K562 (cell line): ENCODE measurements around the gene SLC6A8. TPM values are rescaled to one million over a fixed set of nuclear protein-coding genes. Genes with fewer than 3 reads are reported as not detected.

Source experiments
- BCOR ChIP-seq: fragments of 450-650 bp; IDR thresholded peaks from 2 replicates; pipeline ENCODE4 v1.6.1; 2016
- FOXP1 ChIP-seq: sonication (generic); formaldehyde crosslinking; IDR thresholded peaks from 2 replicates; pipeline ENCODE4 v1.8.0; 2022; ENCODE audit warnings: mild to moderate bottlenecking, missing genetic modification reagents
- KLF6 ChIP-seq: fragments of 250-450 bp; sonication (Bioruptor Pico); IDR thresholded peaks from 2 replicates; pipeline ENCODE4 v1.4.0; 2020; ENCODE audit warnings: mild to moderate bottlenecking, moderate library complexity, borderline replicate concordance
- L3MBTL2 ChIP-seq: fragments of 450-650 bp; IDR thresholded peaks from 2 replicates; pipeline ENCODE4 v1.6.1; 2016; ENCODE audit warnings: mild to moderate bottlenecking, moderate library complexity
- MYC ChIP-seq, 2 experiments: fragments of 250-450 bp in 1 of 2; sonication (Bioruptor Pico) in 1 of 2; IDR thresholded peaks; 2 replicates each; pipeline versions ENCODE4 v1.5.1 to v1.6.1; 2012 to 2021; ENCODE audit warnings: low read depth in 2 of 2, borderline replicate concordance in 1 of 2, improper control_type of control experiment in 1 of 2, low read length in 1 of 2, mild to moderate bottlenecking in 1 of 2, moderate library complexity in 1 of 2
- NR4A1 ChIP-seq, 2 experiments: fragments of 250-450 bp in 1 of 2; fragments of 450-650 bp in 1 of 2; sonication (Bioruptor Pico) in 1 of 2; IDR thresholded peaks; 2 replicates each; pipeline versions ENCODE4 v1.4.0 to v1.6.1; 2016 to 2020; ENCODE audit warnings: mild to moderate bottlenecking in 2 of 2, missing compliant biosample characterization in 1 of 2, missing genetic modification characterization in 1 of 2, moderate library complexity in 1 of 2
- RBM14 ChIP-seq: fragments of 200-400 bp; formaldehyde crosslinking; IDR thresholded peaks from 2 replicates; pipeline ENCODE4 v1.6.1; 2018; ENCODE audit warnings: low read depth, mild to moderate bottlenecking, low read length, moderate library complexity, borderline replicate concordance; ENCODE audit not compliant: insufficient read depth
- XRCC3 ChIP-seq: fragments of 450-650 bp; IDR thresholded peaks from 2 replicates; pipeline ENCODE4 v1.6.1; 2017; ENCODE audit warnings: mild to moderate bottlenecking, moderate library complexity
- ZNF316 ChIP-seq: fragments of 450-650 bp; IDR thresholded peaks from 2 replicates; pipeline ENCODE4 v1.6.1; 2016
- polyA plus RNA-seq, 8 experiments: library from polyadenylated mRNA; depleted of rRNA in 4 of 8; stranded (reverse) in 5 of 8; unstranded in 3 of 8; fragments of >200 nt; fragmentation: Nextera tagmentation in 2 of 8; fragmentation: Illumina TruSeq in 1 of 8; extraction: Ambion mirVana in 2 of 8; extraction: Trizol in 1 of 8; gene quantifications; 2 replicates each; pipeline versions ENCODE4 v1.2.1 to v1.2.3, GENCODE V29; 2011 to 2014; ENCODE audit warnings: inconsistent platforms in 1 of 8, missing spikeins in 1 of 8
- total RNA-seq, 7 experiments: library from RNA; depleted of rRNA in 6 of 7; stranded (reverse); fragments of >200 nt in 6 of 7; fragmentation: Illumina TruSeq in 2 of 7; extraction: Trizol in 2 of 7; gene quantifications; 2 replicates each; pipeline versions ENCODE4 v1.2.1 to v1.2.3, GENCODE V29; 2011 to 2021; ENCODE audit warnings: low replicate concordance in 1 of 7
- TF ChIP-seq, protein P1 (sequence below): fragments of 450-650 bp; IDR thresholded peaks from 2 replicates; pipeline ENCODE4 v1.6.1; 2016; ENCODE audit warnings: low read depth
- TF ChIP-seq, protein P2 (sequence below): fragments of 450-650 bp; IDR thresholded peaks from 2 replicates; pipeline ENCODE4 v1.6.1; 2017; ENCODE audit warnings: antibody characterized with exemption, mild to moderate bottlenecking
- TF ChIP-seq, protein P3 (sequence below): fragments of 250-450 bp; sonication (Bioruptor Pico); IDR thresholded peaks from 2 replicates; pipeline ENCODE4 v1.5.0; 2020; ENCODE audit warnings: mild to moderate bottlenecking

The SLC6A8 gene
- total and polyA plus RNA-seq, 9 of the 15 experiments (the other 6 are each of a cell fraction or from before 2014, with no cell fraction given): 0.68 to 144 (median 34.3) TPM

DNA sequence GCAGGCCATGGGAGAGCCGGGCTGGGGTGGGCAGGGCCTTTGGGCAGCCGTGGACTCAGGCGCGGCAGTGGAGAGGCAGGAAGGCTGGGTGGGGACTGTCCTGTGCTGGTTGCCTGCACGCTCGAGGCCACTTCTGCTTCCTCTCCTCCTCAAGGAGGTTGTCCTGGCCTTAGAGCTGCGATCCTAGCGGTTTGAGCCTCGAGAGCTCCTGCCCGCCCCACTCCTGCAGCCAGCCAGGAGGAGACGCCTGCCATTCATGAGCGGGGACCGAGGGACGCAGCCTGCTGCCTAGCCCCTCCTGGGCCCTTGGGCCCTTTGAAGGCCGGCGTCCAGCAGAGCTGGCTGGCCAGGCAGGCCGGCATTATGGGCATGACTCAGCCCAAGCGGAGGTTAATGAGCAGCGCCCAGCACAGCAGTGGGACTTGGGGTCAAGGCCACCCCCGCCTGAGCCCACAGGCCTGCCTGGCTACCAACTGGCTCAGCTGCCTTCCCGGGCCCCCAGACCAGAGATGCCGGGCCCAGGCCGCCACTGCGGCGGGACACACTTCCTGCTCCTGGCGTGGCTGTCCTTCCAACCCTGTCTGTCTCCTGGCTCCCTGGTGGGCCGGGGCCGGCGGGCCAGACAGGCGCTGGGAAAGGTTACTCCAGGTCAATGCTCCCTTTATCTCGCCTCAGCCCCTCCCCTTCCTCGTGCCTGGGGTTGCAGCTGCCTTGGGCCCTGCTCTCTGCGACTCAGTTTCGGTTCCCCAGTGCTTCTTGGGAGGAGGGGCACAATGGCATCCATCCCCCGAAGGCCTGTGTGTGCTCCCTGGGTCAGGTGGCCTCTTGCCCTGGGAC lies 38.8 kb downstream of the SLC6A8 start (continued):
- TF ChIP-seq KLF6 (CRISPR knock-in tag): no peak
- TF ChIP-seq MYC (IDR thresholded peaks at IDR 0.05; ENCODE audit: low read depth, low read length): peak; percentile 41; the same call in 1 of the 2 replicates
- no peak for TF ChIP-seq MYC (CRISPR knock-in tag; IDR thresholded peaks at IDR 0.05; ENCODE audit: borderline replicate concordance, low read depth)
- TF ChIP-seq, protein P1, sequence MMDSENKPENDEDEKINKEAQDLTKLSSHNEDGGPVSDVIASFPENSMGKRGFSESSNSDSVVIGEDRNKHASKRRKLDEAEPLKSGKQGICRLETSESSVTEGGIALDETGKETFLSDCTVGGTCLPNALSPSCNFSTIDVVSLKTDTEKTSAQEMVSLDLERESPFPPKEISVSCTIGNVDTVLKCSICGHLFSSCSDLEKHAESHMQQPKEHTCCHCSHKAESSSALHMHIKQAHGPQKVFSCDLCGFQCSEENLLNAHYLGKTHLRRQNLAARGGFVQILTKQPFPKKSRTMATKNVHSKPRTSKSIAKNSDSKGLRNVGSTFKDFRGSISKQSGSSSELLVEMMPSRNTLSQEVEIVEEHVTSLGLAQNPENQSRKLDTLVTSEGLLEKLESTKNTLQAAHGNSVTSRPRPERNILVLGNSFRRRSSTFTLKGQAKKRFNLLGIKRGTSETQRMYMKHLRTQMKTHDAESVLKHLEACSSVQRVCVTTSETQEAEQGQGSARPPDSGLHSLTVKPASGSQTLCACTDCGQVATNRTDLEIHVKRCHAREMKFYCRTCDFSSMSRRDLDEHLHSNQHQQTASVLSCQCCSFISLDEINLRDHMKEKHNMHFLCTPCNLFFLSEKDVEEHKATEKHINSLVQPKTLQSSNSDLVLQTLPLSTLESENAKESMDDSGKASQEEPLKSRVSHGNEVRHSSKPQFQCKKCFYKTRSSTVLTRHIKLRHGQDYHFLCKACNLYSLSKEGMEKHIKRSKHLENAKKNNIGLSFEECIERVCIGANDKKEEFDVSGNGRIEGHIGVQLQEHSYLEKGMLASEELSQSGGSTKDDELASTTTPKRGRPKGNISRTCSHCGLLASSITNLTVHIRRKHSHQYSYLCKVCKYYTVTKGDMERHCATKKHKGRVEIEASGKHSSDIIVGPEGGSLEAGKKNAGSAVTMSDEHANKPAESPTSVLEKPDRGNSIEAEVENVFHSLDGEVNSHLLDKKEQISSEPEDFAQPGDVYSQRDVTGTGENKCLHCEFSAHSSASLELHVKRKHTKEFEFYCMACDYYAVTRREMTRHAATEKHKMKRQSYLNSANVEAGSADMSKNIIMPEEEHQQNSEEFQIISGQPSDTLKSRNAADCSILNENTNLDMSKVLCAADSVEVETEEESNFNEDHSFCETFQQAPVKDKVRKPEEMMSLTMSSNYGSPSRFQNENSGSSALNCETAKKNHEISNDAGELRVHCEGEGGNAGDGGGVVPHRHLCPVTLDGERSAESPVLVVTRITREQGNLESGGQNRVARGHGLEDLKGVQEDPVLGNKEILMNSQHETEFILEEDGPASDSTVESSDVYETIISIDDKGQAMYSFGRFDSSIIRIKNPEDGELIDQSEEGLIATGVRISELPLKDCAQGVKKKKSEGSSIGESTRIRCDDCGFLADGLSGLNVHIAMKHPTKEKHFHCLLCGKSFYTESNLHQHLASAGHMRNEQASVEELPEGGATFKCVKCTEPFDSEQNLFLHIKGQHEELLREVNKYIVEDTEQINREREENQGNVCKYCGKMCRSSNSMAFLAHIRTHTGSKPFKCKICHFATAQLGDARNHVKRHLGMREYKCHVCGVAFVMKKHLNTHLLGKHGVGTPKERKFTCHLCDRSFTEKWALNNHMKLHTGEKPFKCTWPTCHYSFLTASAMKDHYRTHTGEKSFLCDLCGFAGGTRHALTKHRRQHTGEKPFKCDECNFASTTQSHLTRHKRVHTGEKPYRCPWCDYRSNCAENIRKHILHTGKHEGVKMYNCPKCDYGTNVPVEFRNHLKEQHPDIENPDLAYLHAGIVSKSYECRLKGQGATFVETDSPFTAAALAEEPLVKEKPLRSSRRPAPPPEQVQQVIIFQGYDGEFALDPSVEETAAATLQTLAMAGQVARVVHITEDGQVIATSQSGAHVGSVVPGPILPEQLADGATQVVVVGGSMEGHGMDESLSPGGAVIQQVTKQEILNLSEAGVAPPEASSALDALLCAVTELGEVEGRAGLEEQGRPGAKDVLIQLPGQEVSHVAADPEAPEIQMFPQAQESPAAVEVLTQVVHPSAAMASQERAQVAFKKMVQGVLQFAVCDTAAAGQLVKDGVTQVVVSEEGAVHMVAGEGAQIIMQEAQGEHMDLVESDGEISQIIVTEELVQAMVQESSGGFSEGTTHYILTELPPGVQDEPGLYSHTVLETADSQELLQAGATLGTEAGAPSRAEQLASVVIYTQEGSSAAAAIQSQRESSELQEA: no peak
- 0 out of 2 replicates have a peak, but pooled peaks have one; percentile 19 for TF ChIP-seq BCOR
- no peak for TF ChIP-seq RBM14
- TF ChIP-seq, protein P2, sequence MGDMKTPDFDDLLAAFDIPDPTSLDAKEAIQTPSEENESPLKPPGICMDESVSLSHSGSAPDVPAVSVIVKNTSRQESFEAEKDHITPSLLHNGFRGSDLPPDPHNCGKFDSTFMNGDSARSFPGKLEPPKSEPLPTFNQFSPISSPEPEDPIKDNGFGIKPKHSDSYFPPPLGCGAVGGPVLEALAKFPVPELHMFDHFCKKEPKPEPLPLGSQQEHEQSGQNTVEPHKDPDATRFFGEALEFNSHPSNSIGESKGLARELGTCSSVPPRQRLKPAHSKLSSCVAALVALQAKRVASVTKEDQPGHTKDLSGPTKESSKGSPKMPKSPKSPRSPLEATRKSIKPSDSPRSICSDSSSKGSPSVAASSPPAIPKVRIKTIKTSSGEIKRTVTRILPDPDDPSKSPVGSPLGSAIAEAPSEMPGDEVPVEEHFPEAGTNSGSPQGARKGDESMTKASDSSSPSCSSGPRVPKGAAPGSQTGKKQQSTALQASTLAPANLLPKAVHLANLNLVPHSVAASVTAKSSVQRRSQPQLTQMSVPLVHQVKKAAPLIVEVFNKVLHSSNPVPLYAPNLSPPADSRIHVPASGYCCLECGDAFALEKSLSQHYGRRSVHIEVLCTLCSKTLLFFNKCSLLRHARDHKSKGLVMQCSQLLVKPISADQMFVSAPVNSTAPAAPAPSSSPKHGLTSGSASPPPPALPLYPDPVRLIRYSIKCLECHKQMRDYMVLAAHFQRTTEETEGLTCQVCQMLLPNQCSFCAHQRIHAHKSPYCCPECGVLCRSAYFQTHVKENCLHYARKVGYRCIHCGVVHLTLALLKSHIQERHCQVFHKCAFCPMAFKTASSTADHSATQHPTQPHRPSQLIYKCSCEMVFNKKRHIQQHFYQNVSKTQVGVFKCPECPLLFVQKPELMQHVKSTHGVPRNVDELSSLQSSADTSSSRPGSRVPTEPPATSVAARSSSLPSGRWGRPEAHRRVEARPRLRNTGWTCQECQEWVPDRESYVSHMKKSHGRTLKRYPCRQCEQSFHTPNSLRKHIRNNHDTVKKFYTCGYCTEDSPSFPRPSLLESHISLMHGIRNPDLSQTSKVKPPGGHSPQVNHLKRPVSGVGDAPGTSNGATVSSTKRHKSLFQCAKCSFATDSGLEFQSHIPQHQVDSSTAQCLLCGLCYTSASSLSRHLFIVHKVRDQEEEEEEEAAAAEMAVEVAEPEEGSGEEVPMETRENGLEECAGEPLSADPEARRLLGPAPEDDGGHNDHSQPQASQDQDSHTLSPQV: peak; percentile 88
- TF ChIP-seq ZNF316: peak; percentile 47; the same call in 1 of the 2 replicates
- TF ChIP-seq, protein P3, sequence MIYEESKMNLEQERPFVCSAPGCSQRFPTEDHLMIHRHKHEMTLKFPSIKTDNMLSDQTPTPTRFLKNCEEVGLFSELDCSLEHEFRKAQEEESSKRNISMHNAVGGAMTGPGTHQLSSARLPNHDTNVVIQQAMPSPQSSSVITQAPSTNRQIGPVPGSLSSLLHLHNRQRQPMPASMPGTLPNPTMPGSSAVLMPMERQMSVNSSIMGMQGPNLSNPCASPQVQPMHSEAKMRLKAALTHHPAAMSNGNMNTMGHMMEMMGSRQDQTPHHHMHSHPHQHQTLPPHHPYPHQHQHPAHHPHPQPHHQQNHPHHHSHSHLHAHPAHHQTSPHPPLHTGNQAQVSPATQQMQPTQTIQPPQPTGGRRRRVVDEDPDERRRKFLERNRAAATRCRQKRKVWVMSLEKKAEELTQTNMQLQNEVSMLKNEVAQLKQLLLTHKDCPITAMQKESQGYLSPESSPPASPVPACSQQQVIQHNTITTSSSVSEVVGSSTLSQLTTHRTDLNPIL (CRISPR knock-in tag): no peak
- TF ChIP-seq NR4A1 (CRISPR knock-in tag; IDR thresholded peaks at IDR 0.05): no peak
- TF ChIP-seq NR4A1 (tag; IDR thresholded peaks at IDR 0.05): 0 out of 2 replicates have a peak, but pooled peaks have one; percentile 45
- no peak for TF ChIP-seq FOXP1
- TF ChIP-seq L3MBTL2: peak; percentile 76
- no peak for TF ChIP-seq XRCC3
